Hepatocyte (in vitro differentiated cells): Measurements from ENCODE around the gene RAB28.

Experiments used
- EZH2 ChIP-seq: fragments of 200-600 bp; sonication (generic); IDR thresholded peaks from 2 replicates; pipeline ENCODE4 v1.6.1; 2016; ENCODE audit warnings: antibody characterized with exemption, mild to moderate bottlenecking, borderline replicate concordance
- EZH2phosphoT487 ChIP-seq: fragments of 200-600 bp; sonication (generic); IDR thresholded peaks from one replicate; pipeline ENCODE4 v1.6.1; 2018; ENCODE audit warnings: antibody characterized with exemption, mild to moderate bottlenecking, low read depth, moderate library complexity; ENCODE audit not compliant: unreplicated experiment, severe bottlenecking
- TF ChIP-seq, protein P1 (sequence below): fragments of 200-600 bp; sonication (generic); IDR thresholded peaks from 2 replicates; pipeline ENCODE4 v1.5.1; 2016; ENCODE audit warnings: antibody characterized with exemption, mild to moderate bottlenecking; ENCODE audit not compliant: poor library complexity

DNA sequence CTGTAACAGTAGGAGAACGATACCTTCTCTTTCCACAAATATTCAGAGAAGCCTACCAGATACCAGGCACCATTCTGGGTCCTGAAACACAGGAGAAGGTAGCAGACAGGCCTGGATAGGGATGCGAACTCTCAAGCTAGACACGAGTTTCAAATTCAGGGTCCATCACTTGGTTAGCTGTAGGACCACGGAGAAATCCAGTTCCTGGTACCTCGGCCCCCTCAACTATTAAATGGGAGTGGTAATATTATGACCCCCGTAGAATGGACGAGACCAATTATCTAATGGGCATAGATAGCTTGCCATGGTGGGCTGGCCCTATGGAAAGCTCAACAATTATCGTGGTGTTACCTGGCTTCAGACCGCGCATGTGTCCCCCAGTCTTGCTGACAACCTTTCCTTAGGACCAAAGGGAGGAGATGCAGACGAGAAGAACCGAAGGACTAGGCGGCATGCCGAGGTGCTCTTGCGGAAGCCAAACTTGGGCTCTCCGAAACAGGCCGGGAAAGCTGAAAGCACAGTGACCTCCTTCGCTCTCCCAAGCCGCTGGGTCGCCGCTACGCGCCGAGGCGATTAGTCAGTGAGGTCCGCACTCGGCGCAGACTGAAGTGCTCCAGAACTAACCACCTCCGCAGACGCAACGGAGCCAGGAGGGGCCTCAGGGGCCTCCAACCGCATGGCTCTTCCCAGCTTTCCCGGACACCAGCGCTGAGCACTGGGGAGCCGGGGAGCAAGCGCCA lies 40.5 kb upstream of the RAB28 start:
- TF ChIP-seq EZH2phosphoT487, result no peak
- TF ChIP-seq EZH2, result peak; percentile 12
- TF ChIP-seq, protein P1, sequence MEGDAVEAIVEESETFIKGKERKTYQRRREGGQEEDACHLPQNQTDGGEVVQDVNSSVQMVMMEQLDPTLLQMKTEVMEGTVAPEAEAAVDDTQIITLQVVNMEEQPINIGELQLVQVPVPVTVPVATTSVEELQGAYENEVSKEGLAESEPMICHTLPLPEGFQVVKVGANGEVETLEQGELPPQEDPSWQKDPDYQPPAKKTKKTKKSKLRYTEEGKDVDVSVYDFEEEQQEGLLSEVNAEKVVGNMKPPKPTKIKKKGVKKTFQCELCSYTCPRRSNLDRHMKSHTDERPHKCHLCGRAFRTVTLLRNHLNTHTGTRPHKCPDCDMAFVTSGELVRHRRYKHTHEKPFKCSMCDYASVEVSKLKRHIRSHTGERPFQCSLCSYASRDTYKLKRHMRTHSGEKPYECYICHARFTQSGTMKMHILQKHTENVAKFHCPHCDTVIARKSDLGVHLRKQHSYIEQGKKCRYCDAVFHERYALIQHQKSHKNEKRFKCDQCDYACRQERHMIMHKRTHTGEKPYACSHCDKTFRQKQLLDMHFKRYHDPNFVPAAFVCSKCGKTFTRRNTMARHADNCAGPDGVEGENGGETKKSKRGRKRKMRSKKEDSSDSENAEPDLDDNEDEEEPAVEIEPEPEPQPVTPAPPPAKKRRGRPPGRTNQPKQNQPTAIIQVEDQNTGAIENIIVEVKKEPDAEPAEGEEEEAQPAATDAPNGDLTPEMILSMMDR, result no peak
